GM20431 (cell line): ENCODE measurements around the gene BMS1.

ENCODE experiments used
- in situ Hi-C: fragments of 300-500 bp; cut with MseI, MboI; formaldehyde crosslinking; loops from one replicate; pipeline ENCODE4 v1.15.0; 2020; ENCODE audit warnings: low sequenced_read_pairs; ENCODE audit not compliant: unreplicated experiment

The BMS1 gene

GRCh38 chr10:42859256-42859655 lies 76.7 kb downstream of the BMS1 start:
- in situ Hi-C loops = loop anchor here (25.0 kb wide), 1 partner anchor 253 kb away; no protein-coding TSS in a partner anchor

- in situ Hi-C loops = loop anchor here (25.0 kb wide), 1 partner anchor 252 kb away; no protein-coding TSS in a partner anchor
Measured at GRCh38 chr10:42860016-42860415, 77.4 kb downstream of the BMS1 start.

GRCh38 chr10:42862801-42863200 lies 80.2 kb downstream of the BMS1 start:
- in situ Hi-C loops = loop anchor here (25.0 kb wide), 1 partner anchor 250 kb away; no protein-coding TSS in a partner anchor

- in situ Hi-C loops = loop anchor here (25.0 kb wide), 1 partner anchor 248 kb away; no protein-coding TSS in a partner anchor
Measured at GRCh38 chr10:42864575-42864974, 82.0 kb downstream of the BMS1 start.

- in situ Hi-C loops = loop anchor here (25.0 kb wide), 1 partner anchor 247 kb away; no protein-coding TSS in a partner anchor
Measured at GRCh38 chr10:42865716-42866114, 83.1 kb downstream of the BMS1 start.

GRCh38 chr10:42866115-42866995 lies 83.8 kb downstream of the BMS1 start:
- in situ Hi-C loops = loop anchor here (25.0 kb wide), 1 partner anchor 246 kb away; no protein-coding TSS in a partner anchor

- in situ Hi-C loops = loop anchor here (25.0 kb wide), 1 partner anchor 245 kb away; no protein-coding TSS in a partner anchor
Measured at GRCh38 chr10:42867571-42867970, 85.0 kb downstream of the BMS1 start.

GRCh38 chr10:42868530-42868929 lies 85.9 kb downstream of the BMS1 start:
- in situ Hi-C loops = loop anchor here (25.0 kb wide), 1 partner anchor 244 kb away; no protein-coding TSS in a partner anchor

- in situ Hi-C loops = loop anchor here (25.0 kb wide), 1 partner anchor 242 kb away; no protein-coding TSS in a partner anchor
Measured at GRCh38 chr10:42869977-42870350, 87.4 kb downstream of the BMS1 start.

- in situ Hi-C loops = loop anchor here (25.0 kb wide), 1 partner anchor 241 kb away; no protein-coding TSS in a partner anchor
Measured at GRCh38 chr10:42871138-42871641, 88.6 kb downstream of the BMS1 start.

- in situ Hi-C loops = loop anchor here (25.0 kb wide), 1 partner anchor 240 kb away; no protein-coding TSS in a partner anchor
Measured at GRCh38 chr10:42871823-42872222, 89.2 kb downstream of the BMS1 start.

GRCh38 chr10:42872865-42873435 lies 90.4 kb downstream of the BMS1 start:
- in situ Hi-C loops = loop anchor here (25.0 kb wide), 1 partner anchor 239 kb away; no protein-coding TSS in a partner anchor

GRCh38 chr10:42874713-42875387 lies 92.3 kb downstream of the BMS1 start:
- in situ Hi-C loops = loop anchor here (25.0 kb wide), 1 partner anchor 237 kb away; no protein-coding TSS in a partner anchor

- in situ Hi-C loops = no loop called here
Measured at GRCh38 chr10:42875388-42875755, 92.8 kb downstream of the BMS1 start.

- in situ Hi-C loops = no loop called here
Measured at GRCh38 chr10:42875798-42876341, 93.3 kb downstream of the BMS1 start.

- in situ Hi-C loops = no loop called here
Measured at GRCh38 chr10:42876476-42876875, 93.9 kb downstream of the BMS1 start.

- in situ Hi-C loops = no loop called here
Measured at GRCh38 chr10:42876945-42877344, 94.3 kb downstream of the BMS1 start.

- in situ Hi-C loops = no loop called here
Measured at GRCh38 chr10:42877496-42878030, 95.0 kb downstream of the BMS1 start.

- in situ Hi-C loops = no loop called here
Measured at GRCh38 chr10:42878134-42878820, 95.7 kb downstream of the BMS1 start.
